Inflammatory macrophage (primary cell): Measurements from ENCODE around the gene PTP4A1.
"Not testable (repeated sequence)": the region's sequence is repeated elsewhere in the genome, so short reads cannot be mapped to it uniquely, and the experiment has no call there.

Experiments
- DNase-seq, 2 donors: peaks; one replicate each; pipeline ENCODE4 v3.0.0-alpha.2; 2020 to 2022
- total RNA-seq, 18 experiments: gene quantifications; one replicate each; lab custom pipeline; 2026; ENCODE audit warnings: mixed read lengths in 6 of 18, inconsistent platforms in 2 of 18; lab: John Stamatoyannopoulos, UW

Gene PTP4A1
- total RNA-seq = 0.08 to 1.6 (median 0.55) reads per million in 18 experiments

- peak; percentile 98 for DNase-seq
Observed at GRCh38 chr6:63572044-63572746, at the start of gene PTP4A1, which contains the start of gene LOC128125822. PTP4A1 (plus strand) TSS chr6:63572480; CDS start chr6:63576881, 4,401 bp downstream. LOC128125822 (plus strand) TSS chr6:63572480.

GRCh38 chr6:63522911-63523287 is 49.4 kb upstream of the PTP4A1 start:
- DNase-seq = not testable (repeated sequence)

GRCh38 chr6:63523630-63524029 is 48.6 kb upstream of the PTP4A1 start:
- DNase-seq = no peak

GRCh38 chr6:63525186-63525878 is 46.9 kb upstream of the PTP4A1 start:
- DNase-seq = no peak

- no peak for DNase-seq
Observed at GRCh38 chr6:63526931-63527330, 45.3 kb upstream of the PTP4A1 start.

GRCh38 chr6:63527658-63528514 is 44.4 kb upstream of the PTP4A1 start:
- DNase-seq = no peak

- no peak for DNase-seq
Observed at GRCh38 chr6:63529498-63529897, 42.8 kb upstream of the PTP4A1 start.

GRCh38 chr6:63530182-63530581 is 42.1 kb upstream of the PTP4A1 start:
- DNase-seq = no peak

- no peak for DNase-seq
Observed at GRCh38 chr6:63530991-63531390, 41.3 kb upstream of the PTP4A1 start.

GRCh38 chr6:63533026-63533425 is 39.3 kb upstream of the PTP4A1 start:
- no peak for DNase-seq

- DNase-seq = no peak
Observed at GRCh38 chr6:63533952-63534351, 38.3 kb upstream of the PTP4A1 start.

- no peak for DNase-seq
Observed at GRCh38 chr6:63537201-63537958, 34.9 kb upstream of the PTP4A1 start.

- no peak for DNase-seq
Observed at GRCh38 chr6:63537959-63538300, 34.4 kb upstream of the PTP4A1 start.

- no peak for DNase-seq
Observed at GRCh38 chr6:63538550-63538949, 33.7 kb upstream of the PTP4A1 start.

- DNase-seq = no peak
Observed at GRCh38 chr6:63543001-63543400, 29.3 kb upstream of the PTP4A1 start.

GRCh38 chr6:63543982-63544381 is 28.3 kb upstream of the PTP4A1 start:
- DNase-seq = no peak

GRCh38 chr6:63546236-63546635 is 26.0 kb upstream of the PTP4A1 start:
- no peak for DNase-seq

- DNase-seq = no peak
Observed at GRCh38 chr6:63546697-63547096, 25.6 kb upstream of the PTP4A1 start.

GRCh38 chr6:63549076-63549475 is 23.2 kb upstream of the PTP4A1 start:
- no peak for DNase-seq

GRCh38 chr6:63553208-63553607 is 19.1 kb upstream of the PTP4A1 start:
- no peak for DNase-seq

- no peak for DNase-seq
Observed at GRCh38 chr6:63553900-63554299, 18.4 kb upstream of the PTP4A1 start.

- no peak for DNase-seq
Observed at GRCh38 chr6:63554782-63555181, 17.5 kb upstream of the PTP4A1 start.

- DNase-seq = no peak
Observed at GRCh38 chr6:63556369-63556768, 15.9 kb upstream of the PTP4A1 start.
